Tibial nerve (tissue), 4 donors: ENCODE data around the gene CCR4.
"Not testable (repeated sequence)": the region's sequence is repeated elsewhere in the genome, so short reads cannot be mapped to it uniquely, and the experiment has no call there.

Experiments used
- EP300 ChIP-seq, 2 donors: sonication (generic); formaldehyde crosslinking; IDR thresholded peaks; one replicate each; pipeline ENCODE4 v1.6.1; 2017; ENCODE audit warnings: antibody characterized with exemption in 2 of 2, mild to moderate bottlenecking in 1 of 2
- POLR2A ChIP-seq, 2 donors: fragments of 450-650 bp; IDR thresholded peaks; one replicate each; pipeline ENCODE4 v1.6.1; 2017; ENCODE audit warnings: antibody characterized with exemption in 2 of 2, mild to moderate bottlenecking in 2 of 2, moderate library complexity in 2 of 2
- TF ChIP-seq, protein P1 (sequence below), 5 experiments: fragments of 200-600 bp in 3 of 5; fragments of 450-650 bp in 2 of 5; sonication (generic) in 3 of 5; IDR thresholded peaks; one replicate each; pipeline ENCODE4 v1.5.1; 2016 to 2019; ENCODE audit warnings: antibody characterized with exemption in 5 of 5, mild to moderate bottlenecking in 3 of 5, moderate library complexity in 2 of 5

DNA sequence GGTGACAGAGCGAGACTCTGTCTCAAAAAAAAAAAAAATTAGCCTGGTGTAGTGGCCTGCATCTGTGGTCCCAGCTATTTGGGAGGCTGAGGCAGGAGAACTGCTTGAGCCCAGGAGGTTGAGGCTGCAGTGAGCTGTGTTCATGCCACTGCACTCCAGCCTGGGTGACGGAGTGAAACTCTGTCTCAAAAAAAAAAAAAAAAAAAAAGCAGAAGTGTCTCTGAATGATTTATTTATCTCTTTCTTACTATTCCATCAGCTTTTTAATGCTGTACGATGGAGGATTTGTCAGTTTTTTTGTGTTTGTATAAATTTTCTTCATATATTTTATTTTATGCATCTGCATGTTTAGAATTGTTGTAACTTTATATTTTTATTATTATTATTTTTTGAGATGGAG lies 33.5 kb downstream of the CCR4 start:
- TF ChIP-seq, protein P1, sequence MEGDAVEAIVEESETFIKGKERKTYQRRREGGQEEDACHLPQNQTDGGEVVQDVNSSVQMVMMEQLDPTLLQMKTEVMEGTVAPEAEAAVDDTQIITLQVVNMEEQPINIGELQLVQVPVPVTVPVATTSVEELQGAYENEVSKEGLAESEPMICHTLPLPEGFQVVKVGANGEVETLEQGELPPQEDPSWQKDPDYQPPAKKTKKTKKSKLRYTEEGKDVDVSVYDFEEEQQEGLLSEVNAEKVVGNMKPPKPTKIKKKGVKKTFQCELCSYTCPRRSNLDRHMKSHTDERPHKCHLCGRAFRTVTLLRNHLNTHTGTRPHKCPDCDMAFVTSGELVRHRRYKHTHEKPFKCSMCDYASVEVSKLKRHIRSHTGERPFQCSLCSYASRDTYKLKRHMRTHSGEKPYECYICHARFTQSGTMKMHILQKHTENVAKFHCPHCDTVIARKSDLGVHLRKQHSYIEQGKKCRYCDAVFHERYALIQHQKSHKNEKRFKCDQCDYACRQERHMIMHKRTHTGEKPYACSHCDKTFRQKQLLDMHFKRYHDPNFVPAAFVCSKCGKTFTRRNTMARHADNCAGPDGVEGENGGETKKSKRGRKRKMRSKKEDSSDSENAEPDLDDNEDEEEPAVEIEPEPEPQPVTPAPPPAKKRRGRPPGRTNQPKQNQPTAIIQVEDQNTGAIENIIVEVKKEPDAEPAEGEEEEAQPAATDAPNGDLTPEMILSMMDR (IDR thresholded peaks at IDR 0.05) = not testable (repeated sequence)
- not testable (repeated sequence) for TF ChIP-seq POLR2A, EP300 (IDR thresholded peaks at IDR 0.05)
